Suppressor macrophage treated with lipopolysaccharide for 4 hours (primary cell): ENCODE measurements around the gene PTBP3.
A peak's percentile ranks its signal among the peaks of the same experiment; 100 is the strongest.
"Not testable (repeated sequence)": the region's sequence is repeated elsewhere in the genome, so short reads cannot be mapped to it uniquely, and the experiment has no call there.

ENCODE experiments used
- DNase-seq: peaks from one replicate; pipeline ENCODE4 v3.0.0-alpha.2; 2020

PTBP3 gene

DNA sequence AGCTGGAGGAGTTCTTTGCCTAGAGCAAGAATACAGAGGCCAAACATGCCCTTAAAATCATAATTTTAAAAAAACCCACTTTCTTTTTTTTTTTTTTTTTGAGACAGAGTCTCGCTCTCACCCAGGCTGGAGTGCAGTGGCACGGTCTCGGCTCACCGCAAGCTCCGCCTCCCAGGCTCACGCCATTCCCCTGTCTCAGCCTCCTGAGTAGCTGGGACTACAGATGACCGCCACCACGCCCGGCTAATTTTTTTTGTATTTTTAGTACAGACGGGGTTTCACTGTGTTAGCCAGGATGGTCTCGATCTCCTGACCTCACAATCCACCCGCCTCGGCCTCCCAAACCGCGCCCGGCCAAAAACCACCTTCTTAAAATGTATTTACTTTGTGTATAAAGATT lies 66.3 kb downstream of the PTBP3 start:
- DNase-seq, result not testable (repeated sequence)

DNA sequence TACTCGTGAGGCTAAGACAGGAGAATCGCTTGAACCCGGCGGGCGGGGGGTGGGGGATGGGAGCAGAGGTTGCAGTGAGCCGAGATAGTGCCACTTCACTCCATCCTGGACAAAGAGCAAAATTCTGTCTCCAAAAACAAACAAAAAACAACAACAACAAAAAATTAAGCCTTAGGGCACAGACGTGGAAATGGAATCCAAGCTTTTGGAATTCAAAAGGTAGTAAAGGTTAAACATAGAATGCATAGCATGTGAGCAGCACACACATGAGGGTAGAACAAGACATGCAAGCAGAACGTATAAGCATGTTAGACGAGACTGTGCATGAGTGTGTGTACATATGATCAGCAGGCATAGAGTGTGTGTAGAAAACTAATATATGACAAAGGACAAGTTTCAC lies 68.0 kb downstream of the PTBP3 start:
- DNase-seq, result no peak

DNA sequence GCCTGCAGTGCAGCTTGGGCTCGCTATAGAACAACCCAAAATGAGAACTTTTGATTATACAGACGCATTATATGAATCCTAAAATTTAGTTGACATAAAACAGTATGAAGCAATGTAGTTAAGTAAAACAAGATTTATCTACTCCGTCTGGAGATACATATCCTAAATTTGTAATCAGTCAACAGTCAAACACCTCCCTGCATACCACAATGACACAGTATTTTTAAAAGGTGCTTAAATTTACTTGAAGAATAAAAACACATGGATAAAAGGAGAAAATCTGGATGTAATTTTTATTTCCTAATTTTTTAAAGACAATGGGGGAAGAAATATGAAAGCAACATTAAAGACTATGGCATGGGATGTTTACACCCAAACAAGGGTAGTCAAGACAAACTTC lies 70.8 kb downstream of the PTBP3 start:
- no peak for DNase-seq

DNA sequence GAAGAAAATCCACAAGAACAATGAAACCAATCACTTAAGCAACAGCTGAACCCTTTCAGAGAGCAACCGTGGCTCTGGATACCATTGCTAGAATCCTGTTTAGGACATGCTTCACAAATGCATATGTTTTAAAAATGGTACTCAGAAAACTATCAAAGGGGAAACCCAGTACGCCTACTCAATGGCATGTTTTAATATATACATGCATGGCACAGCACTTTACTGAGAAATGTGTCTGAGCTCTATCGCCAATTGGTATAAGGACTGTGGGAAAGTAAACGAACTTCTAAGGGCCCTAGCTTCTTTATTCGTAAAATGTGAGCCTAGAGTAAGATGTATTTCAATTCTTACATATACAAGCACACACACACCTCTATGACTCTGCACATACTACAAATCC lies 72.3 kb downstream of the PTBP3 start:
- DNase-seq, result no peak

DNA sequence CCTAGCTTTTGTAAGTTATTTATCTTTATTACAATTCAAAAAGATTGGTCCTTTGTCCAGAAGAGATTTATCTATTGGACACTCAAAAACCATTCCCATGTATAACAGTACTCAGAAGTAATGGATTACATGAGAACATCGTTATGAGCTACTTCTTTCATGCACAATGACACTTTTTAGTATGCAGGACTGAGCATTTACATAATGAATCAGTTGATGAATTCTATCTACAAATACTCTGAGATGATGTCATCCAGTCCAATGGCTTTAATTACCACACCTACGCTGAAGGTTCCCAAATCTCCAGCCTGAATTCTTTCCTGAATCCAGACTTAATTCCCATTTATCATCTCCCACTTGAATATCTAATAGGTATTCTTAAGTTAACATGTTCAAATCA lies 75.3 kb downstream of the PTBP3 start:
- DNase-seq, result no peak

DNA sequence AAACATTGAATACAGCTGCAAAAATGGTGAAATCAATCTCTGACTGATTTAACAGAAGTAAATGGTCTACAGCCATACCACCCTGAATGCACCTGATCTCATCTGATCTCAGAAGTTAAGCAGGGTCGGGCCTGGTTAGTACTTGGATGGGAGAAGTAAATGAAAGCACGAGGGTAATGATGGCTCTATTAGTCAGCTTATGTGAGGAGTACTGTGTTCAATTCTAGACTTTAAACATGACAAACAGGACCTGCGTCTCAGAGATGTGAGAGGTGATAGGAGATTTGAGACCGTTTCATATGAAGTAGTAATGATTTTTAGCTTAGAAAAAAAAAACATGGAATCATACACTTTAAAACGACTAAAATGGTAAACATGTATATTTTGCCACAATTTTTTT lies 81.2 kb downstream of the PTBP3 start:
- DNase-seq, result no peak

DNA sequence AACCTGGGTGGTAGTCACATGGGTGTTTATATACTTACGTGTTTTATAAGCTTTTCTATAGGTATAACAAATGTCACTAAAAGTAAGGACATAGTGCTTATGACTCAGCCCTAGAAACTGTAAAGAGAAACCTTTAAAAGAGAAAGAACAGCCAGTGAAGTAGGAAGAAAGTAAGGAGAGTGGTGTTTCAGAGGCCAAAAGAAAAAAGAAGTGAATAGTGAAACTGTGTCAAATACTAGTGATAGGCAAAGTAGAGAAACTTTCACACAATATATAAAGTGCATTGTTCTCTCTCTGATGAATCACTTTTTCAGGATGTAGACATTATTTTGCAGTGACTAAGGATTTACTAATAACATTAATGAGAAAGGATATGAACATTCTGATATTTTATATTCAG lies 84.1 kb downstream of the PTBP3 start:
- peak; percentile 59 for DNase-seq

DNA sequence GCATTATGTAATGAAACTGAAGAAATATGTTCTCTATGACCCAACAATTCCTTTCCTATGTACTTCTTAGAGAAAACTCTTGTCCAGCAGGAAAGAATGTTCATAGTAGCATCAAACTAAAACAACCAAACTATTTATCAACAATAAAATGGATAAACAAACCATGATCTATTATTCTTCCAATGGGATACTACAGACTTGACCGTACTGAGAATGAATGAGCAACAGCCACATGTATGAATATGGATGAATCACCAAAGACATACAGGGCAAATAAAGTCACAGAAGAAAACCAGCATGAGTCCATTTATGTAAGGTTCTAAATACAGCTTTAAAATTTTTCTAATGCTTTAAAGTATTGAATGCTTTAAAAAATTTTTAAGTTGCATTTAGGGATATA lies 84.7 kb downstream of the PTBP3 start:
- DNase-seq, result no peak

DNA sequence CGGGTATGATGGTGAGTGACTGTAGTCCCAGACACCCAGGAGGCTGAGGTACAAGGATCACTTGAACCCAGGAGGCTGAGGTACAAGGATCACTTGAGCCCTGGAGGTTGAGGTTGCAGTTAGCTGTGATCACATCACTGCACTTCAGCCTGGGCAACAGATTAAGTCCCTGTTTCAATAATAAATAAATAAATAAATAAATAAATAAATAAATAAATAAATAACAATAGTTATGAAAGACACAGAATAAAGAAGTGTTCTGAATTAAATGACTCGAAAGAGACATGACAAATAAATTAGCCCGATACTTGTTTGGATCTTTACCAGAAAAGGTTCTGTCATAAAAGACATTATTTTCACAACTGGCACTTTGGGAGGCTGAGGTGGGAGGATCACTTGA lies 86.3 kb downstream of the PTBP3 start:
- no peak for DNase-seq

DNA sequence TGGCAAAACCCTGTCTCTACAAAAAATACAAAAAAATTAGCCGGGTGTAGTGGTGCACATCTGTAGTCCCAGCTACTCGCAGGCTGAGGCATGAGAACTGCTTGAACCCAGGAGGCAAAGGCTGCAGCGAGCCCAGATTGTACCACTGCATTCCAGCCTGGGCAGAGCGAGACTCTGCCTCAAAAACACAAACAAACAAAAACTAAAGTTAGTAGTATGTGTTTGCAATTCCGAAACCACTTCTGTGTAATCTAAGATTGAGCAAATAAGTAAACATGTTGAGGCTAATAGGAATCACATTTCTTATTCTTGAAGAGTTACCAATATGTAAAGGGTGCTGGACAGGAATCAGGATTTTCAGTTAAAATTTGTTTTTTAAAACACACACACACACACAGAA lies 88.3 kb downstream of the PTBP3 start:
- no peak for DNase-seq

DNA sequence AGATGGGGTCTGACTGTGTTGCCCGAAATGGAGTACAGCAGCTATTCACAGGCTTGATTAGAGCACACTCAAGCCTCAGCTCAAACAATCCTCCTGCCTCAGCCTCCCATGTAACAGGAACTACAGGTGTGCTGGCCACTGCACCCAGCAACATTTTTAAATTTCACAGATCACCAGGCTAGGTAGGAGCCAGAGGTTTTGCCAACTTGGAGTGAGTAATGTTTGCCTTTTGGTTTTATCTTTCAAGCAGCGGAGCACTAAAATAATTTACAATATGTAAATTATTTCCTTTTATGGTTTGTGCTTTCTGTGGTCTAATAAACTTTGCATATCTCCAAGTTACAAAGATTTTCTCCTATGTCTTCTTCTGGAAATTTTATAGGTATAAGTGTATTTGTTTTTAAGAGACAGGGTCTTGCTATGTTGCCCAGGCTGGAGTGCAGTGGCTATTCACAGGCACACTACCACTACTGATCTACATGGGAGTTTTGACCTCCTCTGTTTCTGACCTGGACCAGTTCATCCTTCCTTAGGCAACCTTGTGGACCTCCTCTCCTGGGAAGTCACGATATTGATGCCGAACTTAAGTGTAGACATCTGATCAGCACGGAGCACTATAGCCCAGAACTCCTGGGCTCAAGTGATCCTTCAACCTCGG lies 91.1 kb downstream of the PTBP3 start:
- DNase-seq, result no peak

DNA sequence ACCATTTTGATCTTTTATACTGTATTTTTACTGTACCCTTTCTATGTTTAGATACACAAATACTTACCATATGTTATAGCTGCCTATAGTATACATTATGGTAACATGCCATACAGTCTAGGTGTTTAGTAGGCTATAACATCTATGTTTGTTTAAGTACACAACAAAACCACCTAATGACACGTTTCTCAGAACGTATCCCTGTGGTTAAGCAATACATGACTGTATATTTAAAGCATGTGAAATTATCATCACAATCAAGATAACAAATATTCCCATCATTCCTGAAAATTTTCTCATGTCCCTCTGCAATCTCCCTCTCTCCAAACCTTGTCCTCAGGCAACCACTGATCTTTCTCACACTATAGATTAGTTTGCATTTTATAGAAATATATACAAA lies 91.9 kb downstream of the PTBP3 start:
- no peak for DNase-seq

DNA sequence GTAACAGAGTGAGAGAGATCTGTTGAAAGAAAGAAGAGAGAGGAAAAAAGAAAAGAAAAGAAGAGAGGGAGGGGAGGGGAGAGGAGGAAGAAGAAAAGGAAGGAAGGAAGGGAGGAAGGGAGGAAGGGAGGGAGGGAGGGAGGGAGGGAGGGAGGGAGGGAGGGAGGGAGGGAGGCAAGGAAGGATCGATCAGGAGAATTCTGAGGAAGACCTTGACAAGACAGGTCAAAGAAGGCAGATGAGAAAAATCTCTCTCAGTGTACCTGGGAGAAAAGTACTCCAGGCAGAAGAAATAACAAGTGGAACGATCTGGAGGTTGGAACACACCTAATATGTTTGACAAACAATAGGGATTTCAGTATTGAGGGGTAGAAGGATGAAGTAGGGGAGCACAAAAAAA lies 93.7 kb downstream of the PTBP3 start:
- no peak for DNase-seq

DNA sequence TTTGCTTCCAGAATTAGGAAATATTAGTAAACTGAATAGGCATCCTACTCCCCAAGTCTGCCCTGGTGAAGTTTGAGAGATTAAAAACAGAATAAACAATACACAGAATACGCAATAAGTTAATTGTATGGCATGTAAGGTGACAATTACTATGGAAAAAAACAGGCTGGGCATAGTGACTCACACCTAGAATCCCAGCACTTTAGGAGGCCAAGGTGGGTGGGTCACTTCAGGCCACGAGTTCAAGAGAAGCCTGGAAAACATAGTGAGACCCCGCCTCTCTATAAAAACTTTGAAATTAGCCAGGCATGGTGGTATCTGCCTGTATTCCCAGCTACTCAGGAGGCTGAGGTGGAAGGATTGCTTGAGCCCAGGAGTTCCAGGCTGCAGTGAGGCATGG lies 94.1 kb downstream of the PTBP3 start:
- no peak for DNase-seq

DNA sequence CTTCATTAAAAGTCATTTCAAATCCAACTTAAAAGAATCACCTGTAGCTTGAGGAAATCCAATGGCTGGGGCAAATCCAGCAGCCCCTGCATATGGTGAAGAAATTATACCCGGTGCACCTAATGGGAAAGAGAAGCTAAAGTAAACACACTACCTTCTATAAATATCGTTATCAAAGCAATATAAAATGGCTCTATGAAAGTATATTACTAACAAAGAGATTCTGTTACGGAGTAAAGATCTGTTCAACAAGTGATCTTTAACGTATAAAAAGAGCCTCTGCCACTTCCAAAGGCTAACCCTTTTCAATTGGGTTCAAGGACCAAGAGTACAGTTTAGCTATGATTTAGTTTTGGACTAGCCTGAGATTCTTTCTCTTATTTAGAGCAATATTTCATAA lies 98.6 kb downstream of the PTBP3 start:
- no peak for DNase-seq

DNA sequence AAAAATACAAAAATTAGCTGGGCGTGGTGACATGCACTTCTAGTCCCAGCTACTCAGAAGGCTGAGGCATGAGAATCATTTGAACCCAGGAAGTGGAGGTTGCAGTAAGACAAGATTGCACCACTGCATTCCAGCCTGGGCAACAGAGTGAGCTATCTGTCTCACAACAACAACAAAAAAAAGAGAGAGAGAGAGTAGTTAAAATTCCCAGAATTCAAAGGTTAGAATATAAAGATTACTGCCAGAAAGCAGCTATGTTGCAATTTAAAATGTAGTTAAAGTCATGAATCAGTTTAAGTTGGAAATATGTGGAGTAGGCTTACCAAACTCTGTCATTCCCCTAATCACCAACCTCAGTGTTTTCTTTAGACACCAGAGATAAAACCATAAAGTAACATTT lies 99.7 kb downstream of the PTBP3 start:
- peak; percentile 38 for DNase-seq

DNA sequence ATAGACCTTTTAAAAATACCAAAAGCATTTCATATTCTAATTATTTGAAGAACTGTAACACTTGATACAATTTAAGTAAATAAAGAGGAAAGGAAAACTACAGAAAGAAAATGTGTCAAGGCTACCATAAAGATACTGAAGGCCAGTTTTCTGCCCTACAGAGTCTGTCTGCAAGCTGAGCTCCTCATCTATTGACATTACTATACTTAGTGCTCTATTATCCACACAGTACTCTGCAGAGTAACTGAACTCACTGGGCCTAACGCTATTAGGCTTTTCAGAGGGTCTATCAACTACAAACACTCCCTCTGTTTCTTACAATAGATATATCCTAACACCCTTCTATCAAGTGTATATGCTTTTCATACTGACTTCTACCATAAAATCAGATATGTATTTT lies 101.2 kb downstream of the PTBP3 start:
- DNase-seq, result no peak

DNA sequence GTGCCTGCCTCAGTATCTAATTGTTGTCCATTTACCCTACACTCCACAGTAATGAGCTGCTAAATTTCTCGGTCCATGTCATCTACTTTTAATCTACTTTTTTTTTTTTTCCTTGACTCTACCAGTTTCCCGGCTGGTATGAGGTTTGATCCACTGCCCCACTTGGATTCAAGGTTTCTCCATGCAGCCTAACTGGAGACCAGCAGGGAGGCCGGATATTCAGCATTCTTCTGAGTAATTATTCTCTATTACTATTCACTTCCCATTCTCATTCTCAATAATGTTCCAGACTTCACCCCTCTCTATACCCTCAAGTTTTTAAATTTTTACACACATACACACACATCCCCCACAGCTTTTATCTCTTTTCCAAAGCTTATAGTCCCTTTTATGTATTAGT lies 107.3 kb downstream of the PTBP3 start:
- no peak for DNase-seq

DNA sequence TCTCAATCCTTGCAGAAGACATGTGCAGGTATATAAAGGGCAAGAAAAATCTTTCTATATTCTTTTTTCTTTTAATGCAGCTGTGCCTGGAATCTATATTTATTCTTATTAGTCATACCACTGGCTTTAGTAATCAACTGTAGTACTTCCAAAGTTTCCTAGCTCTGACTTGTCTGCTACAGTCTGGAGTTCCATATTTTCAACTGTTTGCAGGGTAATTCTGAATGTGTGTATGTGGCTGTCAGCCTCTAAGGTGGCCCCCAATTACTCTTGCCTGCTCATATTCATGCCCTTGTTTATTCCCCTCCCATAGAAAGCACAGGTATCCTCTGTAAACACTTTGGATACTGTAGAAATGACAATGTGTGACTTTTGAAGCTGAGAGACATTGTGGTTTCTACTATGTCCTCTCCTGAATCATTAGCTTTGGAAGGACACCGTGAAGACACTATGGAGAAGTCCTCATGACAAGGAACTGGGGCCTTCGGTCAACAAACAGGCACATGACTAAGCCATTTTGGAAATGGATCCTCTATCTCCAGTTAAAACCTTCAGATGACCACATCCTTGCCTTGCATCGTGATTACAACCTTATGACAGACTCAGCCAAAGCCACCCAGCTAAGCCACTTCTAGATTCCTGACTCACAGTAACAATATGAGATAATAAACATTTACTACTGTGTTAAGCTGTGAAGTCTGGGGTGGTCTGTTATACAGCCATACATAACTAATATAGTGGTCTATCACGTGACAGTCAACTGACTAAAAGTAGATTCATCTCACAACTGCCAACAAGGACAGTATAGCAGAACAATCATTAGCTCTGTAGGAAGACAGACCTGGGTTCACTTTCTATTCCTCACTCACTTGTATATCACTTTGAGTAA lies 108.8 kb downstream of the PTBP3 start:
- DNase-seq, result peak; percentile 71

DNA sequence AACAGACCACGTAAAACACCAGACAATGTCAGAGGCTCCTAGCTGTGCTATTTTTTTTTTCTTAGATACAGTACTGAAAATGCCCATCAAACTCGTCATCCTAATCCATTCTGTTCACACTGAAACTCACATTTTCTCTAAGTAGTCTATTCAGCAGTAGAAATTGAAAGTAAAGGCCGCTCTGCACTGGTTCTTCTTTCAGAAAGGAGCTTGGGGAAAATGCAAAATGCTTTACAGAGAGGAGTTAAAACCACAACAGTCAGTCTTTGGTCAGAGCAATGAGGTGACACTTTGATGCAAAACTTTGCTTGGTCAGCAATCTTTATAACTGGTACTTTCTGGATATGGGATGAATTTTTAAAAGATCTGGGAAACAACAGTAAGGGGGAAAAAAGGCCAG lies 114.5 kb downstream of the PTBP3 start:
- peak; percentile 57 for DNase-seq

DNA sequence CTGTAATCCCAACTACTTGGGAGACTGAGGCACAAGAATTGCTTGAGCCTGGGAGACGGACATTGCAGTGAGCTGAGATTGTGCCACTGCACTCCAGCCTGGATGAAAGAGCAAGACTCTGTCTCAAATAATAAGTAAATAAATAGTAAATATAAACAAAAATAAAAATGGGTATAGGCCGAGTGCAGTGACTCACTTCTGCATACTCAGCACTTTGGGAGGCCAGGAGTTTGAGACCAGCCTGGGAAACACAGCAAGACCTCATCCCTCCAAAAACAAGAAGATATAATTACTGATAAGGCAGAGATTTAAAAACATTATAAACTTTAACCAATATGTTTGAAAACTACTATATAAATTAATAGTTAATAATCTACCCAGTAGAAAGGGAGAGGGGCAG lies 120.5 kb downstream of the PTBP3 start:
- DNase-seq, result no peak

DNA sequence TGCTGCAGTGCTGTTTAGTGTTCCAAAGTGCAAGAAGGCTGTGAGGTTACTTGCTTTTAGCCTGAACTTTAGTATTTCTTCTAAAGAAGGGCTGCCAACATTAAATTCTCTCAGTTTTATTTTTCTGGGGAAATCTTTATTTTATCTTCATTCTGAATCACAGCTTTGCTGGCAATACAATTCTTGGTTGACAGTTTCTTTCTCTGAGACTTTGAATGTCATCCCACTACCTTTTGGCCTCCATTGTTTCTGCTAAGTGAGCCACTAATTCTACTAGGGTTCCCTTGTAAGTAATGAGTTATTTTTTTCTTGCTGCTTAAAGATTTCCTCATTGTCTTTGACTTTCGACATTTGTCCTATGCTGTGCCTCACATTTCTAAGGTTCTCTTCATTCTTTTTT lies 126.0 kb downstream of the PTBP3 start:
- no peak for DNase-seq

DNA sequence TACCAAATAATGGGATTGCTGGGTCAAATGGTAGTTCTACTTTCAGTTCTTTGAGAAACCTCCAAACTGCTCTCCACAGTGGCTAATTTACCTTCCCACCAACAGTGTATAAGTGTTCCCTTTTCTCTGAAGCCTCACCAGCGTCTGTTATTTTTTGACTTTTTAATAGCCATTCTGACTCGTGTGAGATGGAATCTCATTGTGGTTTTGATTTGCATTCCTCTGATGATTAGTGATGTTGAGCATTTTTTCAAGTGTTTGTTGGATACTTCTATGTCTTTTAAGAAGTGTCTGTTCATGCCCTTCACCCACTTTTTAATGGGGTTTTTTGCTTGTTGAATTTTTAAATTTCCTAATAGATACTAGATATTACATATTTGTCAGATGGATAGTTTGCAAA lies 129.9 kb downstream of the PTBP3 start:
- no peak for DNase-seq

DNA sequence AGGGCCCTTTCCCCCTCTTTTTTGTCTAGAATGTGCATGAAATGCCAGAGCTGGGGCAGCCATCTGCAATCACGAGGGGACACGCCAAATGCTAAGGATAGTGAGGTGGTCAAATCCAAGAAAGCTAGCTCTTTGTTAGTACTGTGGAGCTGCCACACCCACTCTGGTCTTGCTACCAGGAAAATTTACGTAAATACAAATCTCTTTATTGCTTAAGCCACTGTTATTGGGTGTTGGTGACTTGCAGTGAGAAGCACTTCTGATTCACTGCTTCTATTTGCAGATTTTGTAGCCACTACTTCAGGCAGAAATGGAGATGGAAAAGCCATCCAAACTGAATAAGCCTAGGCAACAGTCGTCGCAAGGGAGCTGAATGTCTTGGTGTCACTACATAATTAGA lies 132.7 kb downstream of the PTBP3 start:
- DNase-seq, result no peak

DNA sequence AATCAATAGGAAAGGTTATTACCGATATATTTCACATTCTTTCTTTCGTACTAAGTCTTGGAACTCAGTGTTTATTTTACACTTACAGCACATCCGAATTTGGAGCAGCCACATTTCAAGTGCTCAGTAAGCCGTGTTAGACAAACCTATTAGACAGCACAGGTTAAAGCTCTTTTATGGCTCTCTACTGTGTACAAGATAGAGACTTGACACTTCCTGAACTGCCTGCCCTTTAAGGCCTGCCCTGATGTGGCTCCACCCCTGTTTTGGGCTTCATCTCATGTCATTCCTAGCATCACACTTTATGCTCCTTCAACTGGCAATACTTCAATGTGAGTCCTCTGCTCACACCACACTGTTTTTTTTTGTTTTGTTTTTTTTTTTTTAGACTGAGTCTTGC lies 134.8 kb downstream of the PTBP3 start:
- no peak for DNase-seq
